Posterior cingulate gyrus (tissue), 11 donors: ENCODE measurements around the gene RRP8.

Experiments
- DNase-seq, 10 donors: peaks; one replicate each; pipeline versions ENCODE4 v3.0.0 to v3.0.0-alpha.2; 2020 to 2021; ENCODE audit warnings: mixed read lengths in 3 of 10
- intact Hi-C: fragments of 100-400 bp; cut with DNase I; formaldehyde crosslinking; loops from one replicate; pipeline ENCODE4 v1.15.1; 2023

The RRP8 gene

DNA sequence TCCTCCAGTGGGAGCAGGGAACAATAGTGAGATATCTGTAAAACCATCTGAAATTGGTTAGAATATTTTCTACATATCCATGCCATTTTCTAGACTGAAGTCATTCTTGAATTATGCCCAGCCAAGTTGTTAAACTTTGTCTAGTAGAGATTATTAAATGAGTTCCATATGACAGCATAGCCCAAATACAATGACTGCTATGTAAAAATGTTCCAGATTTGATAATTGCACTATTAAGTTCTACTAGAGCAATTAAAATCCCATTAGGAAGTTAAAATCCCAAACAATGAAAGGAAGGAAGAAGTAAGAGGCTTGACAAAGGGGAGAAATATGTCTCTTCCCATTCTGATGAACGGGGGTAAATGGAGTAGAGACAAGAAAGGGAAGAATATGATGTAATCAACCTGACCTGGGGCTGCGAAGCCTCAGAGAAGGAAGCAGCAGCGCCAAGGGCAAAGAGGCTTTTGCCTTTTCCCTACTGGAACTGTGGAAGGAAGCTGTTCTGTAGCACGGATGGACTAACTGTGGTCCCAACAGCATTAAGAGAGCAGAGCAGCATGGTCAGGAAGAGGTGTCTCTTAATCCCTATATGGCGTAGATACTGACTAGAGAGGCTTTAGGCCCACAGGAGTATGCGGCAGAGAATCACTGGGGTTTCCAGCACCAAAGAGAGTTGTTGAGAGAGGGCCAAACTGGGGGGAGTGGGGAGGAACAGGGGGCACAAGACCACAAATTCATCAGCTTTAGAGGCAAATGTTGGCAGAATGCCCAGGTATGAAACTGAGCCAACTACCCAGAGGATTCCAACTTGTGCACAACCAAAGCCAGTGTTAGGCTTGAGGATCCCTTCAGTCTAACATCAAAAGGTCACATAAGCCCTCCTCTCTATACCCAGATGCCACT is 26.7 kb downstream of the RRP8 start:
- peak in 6 of 10 donors; percentile 65 to 94 (median 76) for DNase-seq
- intact Hi-C loops, result loop anchor here (5.0 kb wide), 1 partner anchor 44 kb away; no protein-coding TSS in a partner anchor

DNA sequence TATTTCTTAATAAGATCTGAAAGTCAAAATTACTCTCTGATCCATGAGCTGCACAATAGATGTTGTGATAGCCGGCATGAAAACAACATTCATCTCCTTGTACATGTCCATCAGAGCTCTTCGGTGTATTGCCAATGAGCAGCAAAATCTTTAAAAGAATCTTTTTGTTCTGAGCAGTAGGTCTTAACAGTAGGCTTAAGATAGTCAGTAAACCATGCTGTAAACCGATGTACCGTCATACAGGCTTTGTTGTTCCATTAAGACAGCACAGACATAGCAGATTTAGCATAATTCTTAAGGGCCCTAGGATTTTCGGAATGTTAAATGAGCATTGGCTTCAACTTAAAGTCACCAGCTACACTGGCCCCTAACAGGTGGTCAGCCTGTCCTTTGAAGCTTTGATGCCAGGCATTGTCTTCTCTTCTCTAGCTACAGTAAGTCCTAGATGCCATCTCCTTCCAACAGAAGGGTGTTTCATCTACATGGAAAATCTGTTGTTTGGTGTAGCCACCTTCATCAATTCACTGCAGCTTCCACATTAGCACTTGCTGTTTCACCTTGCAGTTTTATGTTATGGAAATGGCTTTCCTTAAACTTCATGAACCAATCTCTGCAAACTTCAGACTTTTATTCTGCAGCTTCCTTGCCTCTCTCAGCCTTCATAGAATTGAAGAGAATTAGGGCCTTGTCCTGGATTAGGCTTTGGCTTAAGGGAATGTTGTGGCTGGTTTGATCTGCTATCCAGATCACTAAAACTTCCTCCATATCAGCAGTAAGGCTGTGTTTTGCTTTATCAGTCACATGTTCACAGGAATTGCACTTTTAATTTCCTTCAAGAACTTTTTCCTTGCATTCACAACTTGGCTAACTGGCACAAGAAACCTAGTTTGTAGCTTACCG is 28.4 kb downstream of the RRP8 start:
- intact Hi-C loops, result loop anchor here (5.0 kb wide), 1 partner anchor 43 kb away; no protein-coding TSS in a partner anchor

DNA sequence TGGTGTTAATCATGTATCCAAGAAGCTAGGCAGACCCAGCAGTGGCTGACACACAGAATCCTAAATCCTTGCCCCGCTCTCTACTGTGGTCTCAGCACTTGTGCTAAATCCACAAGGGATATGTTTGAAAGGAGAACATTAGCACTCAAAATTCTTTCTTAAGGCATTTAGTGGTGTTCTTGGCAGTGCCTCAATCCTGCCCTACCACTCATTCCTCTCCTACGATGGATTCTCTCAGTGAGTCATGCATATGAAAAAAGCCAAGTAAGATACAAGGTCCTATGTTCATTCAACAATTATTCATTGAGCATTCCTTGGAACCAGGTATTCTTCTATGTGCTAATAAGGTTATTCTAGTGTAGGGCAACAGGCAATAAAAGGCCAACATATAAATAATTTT is 31.2 kb downstream of the RRP8 start:
- intact Hi-C loops, result no loop called here
- DNase-seq, result no peak

More for the DNA sequence above, 28.4 kb downstream of the RRP8 start:
- no peak for DNase-seq

DNA sequence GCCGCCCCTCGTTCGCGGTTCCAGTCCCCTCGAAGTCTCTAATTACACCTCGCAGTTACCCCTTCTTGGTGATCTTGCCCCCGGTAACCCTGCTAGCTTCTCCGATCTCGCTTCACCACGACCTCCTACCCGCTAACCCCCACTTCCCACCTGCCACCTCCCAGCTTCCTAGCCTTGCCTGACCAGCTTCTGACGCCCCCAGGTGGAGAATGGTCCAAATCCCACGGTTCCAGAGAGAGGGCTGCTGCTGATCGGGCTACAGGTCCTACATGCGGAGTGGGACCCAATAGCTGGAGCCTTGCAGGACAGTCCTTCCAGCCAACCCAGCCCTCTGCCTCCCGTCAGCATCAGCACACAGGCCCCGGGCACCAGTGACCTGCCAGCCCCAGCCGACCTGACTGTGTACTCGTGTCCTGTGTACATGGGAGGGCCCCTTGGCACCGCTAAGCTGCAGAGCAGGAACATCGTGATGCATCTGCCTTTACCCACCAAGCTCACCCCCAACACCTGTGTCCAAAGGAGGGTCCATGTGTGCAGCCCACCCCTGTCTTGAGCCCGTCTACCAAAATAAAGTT is 31.9 kb downstream of the RRP8 start:
- intact Hi-C loops, result no loop called here

DNA sequence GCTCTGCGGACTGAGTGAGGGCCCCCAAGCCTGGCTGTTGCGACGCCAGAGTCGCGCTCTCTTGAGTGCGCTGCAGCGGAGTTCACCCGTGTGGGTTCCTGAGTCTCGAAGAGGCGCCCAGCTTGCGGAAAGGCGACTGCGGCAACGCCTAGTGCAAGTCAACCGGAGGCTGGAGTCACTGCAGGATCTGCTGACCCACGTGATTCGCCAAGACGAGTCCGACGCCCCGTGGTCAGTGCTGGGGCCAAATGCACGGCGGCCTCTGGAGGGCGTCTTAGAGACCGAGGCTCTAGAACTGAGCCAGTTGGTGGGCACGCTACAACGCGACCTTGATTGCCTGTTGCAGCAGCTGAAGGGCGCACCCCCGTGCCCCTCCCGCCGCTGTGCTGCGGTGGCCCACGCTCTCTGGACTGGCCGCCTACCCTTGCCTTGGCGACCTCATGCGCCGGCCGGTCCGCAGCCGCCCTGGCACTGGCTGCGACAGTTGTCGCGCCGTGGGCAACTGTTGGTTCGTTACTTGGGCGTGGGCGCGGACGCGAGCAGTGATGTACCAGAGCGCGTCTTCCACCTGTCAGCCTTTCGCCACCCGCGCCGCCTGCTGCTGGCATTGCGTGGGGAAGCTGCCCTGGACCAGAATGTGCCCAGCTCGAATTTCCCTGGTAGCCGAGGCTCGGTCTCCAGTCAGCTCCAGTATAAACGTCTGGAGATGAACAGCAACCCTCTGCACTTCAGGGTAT is 32.6 kb downstream of the RRP8 start:
- DNase-seq, result peak in 7 of 10 donors; percentile 38 to 92 (median 72)
- intact Hi-C loops, result no loop called here

More for the DNA sequence above, 31.9 kb downstream of the RRP8 start:
- no peak for DNase-seq

DNA sequence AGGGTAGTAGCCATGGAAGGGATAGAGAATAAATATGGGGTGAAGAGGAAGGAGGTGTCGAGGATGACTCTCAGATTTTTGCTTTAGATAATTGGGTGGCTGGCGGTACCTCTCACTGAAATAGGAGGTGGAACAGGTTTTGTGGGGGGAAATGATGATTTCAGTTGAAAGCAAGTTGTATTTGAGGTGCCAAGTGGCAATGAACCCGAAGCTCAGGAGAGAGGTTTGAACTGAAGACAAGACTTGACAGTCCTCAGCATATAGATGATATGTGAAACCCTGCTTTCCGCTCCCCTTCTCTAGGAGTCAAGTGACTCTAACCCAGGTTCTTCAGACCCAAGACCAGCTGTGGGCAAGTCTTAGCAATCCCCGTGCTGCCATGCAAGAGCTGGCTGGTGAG is 33.7 kb downstream of the RRP8 start:
- no peak for DNase-seq
- intact Hi-C loops, result no loop called here

DNA sequence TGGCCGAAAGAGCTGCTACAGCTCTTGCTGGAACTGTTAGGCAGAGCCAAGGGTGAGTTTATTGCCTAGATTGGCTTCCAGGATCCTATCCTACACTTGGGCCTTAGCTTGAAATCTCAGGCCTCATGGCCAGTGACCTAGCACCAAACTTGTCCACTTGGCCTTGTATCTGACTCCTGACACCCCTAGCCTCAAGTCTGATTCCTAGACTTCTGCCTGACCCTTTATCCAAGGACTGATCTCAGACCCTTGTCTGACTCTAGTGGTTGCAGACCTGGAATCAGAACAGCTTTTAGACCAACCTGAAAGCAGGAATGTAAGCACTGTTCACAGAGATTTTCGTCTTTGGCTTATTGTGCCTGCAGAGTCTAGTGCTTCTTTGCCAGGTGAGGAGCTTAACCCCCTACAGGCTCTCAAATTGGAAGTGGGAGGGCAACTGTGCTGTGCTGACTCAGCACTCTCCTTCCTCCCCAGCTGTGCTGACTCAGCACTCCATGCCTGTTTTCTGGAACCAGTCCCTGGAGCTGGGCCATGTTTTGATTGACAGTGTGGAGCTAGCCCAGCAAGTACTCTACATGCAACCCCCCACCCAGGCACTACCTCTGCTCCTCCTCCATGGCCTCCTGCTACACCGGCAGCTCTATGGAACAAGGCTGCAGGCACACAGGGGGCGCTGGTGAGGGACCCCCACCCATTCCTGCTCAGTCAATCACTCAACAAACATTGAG is 35.1 kb downstream of the RRP8 start:
- intact Hi-C loops, result no loop called here

DNA sequence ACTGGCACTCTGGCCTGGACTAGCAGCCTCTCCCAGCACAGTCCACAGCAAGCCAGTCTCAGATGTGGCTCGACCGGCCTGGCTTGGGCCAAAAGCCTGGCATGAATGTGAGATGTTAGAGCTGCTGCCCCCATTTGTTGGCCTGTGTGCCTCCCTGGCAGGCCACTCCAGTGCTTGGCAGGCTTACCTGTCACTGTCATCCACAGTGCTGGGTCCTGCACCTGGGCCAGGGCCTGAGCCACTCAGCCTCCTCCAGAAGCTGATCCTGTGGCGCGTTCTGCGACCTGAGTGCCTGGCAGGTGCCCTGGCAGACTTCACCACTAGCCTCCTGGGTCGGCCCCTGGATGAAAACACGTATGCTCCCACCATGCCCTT is 36.1 kb downstream of the RRP8 start:
- intact Hi-C loops, result no loop called here
- peak in 1 of 10 donors; percentile 86 for DNase-seq

More for the DNA sequence above, 35.1 kb downstream of the RRP8 start:
- DNase-seq, result peak in 5 of 10 donors; percentile 25 to 89 (median 41)

DNA sequence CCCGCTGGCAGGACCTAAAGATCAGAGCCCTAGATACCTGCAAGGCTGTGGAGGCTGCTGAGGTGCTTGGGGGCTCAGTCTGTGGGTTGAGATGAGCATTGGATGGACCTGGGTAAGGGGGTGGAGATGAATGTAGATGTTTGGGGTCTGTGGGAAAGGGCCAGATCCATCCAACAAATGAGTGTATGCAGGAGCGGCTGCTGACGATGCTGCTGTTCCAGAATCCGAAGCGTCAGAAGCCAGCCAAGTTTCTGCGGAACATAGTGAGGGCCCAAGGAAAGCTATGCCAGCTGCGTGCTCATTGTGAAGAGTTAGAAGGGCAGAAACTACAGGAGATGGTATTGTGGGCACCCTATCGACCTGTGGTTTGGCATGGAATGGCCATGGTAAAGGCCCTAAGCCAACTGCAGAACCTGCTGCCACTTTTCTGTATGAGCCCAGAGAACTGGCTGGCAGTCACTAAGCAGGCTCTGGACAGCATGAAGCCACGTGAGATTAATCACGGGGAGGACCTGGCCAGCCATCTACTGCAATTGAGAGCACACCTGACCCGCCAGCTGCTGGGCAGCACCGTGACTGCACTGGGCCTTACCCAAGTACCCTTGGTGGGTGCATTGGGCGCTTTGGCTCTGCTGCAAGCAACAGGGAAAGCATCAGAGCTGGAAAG is 36.6 kb downstream of the RRP8 start:
- intact Hi-C loops, result no loop called here
- DNase-seq, result no peak

DNA sequence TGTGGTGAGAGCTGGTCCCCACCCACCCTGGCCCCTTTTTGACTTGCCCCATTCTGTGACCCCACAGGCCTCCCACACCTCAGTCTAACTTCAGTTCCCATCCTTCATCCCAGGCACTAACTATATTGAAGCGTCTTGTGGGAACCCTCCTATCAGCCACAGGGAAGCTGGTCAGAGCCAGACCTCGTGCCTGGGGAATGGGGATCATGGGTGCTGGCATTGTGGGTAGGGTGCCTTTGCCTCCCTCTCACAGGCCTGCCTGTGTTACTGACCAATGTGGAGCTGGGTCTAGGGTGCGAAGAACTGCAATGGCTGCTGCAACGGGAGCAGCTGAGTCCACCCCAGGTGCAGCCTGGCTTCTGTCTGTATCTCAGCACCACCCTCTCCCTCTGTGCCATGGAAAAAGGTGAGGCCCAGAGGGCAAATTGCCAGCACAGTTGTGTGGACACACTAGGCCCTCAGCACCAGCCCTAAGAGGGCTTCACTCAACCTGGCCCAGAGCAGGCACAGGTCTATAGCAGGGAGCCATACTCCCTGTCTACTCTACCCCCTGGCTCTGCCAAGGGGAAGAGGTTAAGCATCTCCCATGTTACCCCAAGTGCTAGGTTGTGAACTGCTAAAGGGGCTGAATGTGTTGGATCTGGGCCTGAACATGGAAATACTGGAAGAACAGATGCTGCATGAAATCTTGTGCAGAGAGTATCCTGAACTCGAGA is 37.3 kb downstream of the RRP8 start:
- intact Hi-C loops, result no loop called here
- no peak for DNase-seq

DNA sequence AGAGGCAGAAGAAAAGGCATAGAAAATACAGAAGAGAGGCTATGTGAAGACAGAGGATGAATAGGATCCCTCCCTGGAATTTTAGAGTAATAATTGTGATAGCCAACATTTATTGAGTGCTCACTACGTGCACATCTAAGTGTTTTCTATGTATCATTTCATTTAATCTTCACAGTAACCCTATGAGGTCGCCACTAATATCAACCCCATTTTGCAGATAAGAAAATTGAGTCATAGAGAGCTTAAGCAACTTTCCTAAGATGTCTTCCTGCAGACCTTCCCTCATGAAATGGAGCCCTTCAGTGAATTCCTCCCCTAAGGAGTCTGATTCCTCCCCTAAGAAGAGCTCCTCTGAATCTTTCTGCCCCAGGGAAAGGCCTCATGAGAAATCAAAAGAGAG is 38.1 kb downstream of the RRP8 start:
- DNase-seq, result no peak
- intact Hi-C loops, result no loop called here

DNA sequence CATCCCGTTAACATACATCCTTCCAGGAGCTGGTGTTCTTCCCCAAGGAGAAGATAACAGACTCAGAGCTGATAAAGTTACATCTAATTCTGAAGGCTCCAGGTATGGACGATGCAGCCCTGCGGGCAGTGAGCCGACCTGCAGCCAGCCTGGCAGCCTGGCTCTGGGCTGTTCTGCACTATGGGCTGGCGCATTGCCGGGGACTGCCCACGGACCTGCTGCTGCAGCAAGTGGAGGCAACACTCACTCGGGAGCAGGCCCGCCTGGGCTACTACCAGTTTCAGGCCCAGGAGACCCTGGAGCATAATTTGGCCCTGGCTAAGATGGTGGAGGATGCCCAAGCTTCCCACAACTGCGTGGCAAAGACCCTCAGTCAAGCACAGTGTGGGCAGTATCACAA is 39.7 kb downstream of the RRP8 start:
- peak in 2 of 10 donors; percentile 83 to 91 for DNase-seq
- intact Hi-C loops, result no loop called here

DNA sequence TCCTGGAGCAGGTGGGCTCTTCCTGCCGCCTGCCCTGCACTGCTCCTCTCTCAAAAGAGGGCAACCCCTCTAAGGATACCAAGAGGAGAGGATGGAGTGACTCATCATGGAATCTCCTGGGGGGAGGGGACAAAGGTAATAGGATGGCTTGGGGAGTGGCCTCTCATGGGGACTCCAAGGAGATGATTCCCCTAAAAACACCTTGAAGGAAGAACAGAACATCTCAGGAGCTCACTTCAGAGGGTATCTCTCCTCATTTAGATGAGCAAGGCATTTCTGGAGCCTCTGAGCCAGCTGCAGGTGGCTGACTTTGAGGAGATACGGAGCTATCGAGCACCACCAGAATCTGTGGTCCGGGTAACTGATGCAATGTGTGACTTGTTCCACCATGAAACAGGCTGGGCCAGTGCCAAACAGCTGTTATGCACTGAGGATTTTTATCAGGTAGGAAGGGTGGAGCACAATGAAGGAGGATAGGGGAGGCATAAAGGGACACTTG is 40.2 kb downstream of the RRP8 start:
- intact Hi-C loops, result no loop called here
- no peak for DNase-seq

DNA sequence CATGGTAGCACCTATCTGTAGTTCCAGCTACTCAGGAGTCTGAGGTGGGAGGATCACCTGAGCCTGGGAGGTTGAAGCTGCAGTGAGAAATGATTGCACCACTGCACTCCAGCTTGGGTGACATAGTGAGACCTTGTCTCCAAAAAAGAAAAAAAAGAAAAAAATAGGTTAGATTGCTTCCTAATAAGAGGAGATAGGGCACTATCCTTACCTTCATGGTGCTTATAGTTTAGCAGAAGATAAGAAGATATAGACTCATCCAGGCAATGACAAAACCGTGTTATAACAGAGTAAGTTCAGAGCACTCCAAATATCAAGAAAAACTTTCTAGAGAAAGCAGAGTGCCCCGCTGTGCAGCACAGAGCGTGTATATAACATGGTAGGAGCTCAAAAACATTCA is 42.1 kb downstream of the RRP8 start:
- intact Hi-C loops, result no loop called here

DNA sequence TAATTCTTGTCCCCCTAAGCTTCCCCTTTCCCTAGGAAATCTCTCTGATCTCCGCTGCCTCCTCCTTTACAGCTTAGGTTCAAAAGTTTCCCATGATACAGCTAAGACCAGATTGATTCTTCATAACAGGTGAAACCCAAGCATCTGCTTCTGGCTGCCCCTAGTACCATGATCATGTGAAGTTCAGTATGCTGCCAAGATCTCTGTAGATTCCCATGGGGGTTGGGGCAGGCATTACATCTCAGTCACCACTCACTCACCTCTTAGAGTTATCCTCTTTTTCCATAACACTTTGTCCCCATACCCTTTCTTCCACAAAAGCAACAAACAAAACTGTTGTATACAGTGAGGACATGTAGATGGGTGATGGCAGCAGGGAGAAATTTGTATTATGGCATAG is 44.0 kb downstream of the RRP8 start:
- intact Hi-C loops, result no loop called here
- no peak for DNase-seq

More for the DNA sequence above, 42.1 kb downstream of the RRP8 start:
- DNase-seq, result no peak

DNA sequence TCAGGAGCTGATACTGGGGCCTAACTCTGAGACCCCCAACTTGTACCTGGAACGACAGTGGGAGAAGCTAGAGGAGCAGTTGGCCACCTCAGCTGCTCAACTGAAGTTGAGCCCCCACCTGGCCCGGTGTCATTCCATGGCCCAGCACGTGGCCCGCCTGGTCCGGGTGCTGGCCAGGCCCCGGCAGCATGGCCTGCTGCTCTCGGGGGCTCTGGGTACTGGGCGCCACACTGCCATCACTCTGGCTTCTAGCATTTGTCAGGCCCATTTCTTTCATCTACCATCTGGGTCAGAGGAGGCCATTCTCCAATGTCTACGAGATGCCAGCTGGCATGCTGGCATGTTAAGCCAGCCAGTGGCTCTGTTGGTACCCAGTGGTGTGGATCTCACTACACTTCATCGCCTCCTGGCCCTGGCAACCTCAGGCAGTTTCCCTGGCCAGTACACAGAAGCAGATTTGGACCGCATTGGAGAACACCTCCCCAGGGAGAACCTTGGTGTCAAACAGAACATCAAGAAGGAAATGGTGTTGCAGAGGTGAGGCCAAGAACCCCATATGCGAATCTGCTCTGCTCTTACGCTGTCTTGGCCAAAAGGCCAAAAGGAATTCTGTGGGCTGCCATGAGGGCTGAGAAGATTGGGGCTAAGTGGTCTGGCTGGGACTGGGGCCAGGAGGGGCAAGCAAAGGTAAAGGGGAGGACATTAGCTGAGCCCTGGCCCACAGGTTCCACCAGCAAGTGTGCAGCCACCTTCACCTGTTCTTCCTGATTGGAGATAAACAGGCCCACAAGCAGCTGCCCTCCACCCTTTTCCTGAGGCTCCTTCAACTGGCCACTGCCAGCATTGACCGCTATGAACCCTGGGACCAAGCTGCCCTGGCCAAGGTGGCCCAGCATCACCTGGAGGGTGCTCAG is 45.4 kb downstream of the RRP8 start:
- DNase-seq, result peak in 1 of 10 donors; percentile 26
- intact Hi-C loops, result no loop called here

DNA sequence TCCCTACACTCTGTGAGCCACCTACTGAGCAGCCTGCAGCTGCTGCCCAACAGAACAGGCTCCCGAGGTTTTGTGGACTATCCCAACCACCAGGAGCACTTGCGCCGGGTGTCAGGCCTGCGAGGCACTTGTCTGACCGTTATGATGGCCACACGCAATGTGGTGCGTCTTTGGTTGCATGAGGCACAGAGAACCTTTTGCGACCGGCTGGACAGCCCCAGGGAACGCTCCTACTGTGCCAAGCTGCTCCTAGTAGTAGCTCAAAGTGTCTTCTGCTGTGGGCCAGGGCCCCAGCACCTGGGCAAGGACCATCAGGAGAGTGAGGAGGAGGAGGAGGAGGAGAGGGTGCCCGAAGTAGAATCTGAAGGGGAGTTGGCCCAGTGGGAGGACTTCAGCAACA is 46.4 kb downstream of the RRP8 start:
- DNase-seq, result peak in 1 of 10 donors; percentile 40
- intact Hi-C loops, result no loop called here
